ENCODE data around the gene NTN3.

DNA sequence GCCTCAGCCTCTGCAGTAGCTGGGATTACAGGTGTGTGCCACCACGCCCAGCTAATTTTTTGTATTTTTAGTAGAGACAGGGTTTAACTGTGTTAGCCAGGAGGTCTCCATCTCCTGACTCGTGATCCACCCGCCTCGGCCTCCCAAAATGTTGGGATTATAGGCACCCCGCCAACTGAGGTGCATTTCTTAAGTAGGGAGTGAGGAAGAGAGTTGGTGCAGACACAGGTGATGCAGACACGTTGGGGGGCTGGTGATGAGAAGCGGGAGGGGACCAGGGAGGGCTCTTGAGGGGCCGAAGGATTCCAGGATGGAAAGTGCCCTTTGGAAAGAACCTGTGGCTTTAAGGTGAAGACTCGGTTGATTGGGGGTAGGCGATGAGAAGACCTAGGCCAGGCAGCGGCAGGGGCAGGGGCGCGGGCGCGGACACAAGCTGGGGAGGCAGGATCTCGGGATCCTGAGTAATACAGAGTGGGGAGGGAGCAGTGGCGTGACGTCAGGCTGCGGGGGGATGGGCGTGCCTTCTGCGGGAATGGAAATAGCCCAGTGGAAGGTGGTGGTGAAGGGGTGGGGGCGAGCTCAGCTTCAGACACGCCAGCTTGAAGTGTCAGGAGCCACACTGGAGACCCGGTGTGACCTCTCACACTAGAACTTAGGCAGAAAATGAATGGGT is 40.2 kb downstream of the NTN3 start:
- no peak for TF ChIP-seq RFX5 (IDR thresholded peaks at IDR 0.05; ENCODE audit: low read depth, low read length)
- TF ChIP-seq, protein P1, sequence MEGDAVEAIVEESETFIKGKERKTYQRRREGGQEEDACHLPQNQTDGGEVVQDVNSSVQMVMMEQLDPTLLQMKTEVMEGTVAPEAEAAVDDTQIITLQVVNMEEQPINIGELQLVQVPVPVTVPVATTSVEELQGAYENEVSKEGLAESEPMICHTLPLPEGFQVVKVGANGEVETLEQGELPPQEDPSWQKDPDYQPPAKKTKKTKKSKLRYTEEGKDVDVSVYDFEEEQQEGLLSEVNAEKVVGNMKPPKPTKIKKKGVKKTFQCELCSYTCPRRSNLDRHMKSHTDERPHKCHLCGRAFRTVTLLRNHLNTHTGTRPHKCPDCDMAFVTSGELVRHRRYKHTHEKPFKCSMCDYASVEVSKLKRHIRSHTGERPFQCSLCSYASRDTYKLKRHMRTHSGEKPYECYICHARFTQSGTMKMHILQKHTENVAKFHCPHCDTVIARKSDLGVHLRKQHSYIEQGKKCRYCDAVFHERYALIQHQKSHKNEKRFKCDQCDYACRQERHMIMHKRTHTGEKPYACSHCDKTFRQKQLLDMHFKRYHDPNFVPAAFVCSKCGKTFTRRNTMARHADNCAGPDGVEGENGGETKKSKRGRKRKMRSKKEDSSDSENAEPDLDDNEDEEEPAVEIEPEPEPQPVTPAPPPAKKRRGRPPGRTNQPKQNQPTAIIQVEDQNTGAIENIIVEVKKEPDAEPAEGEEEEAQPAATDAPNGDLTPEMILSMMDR (conservative IDR thresholded peaks at IDR 0.05; ENCODE audit: low read depth, low read length) = no peak
- TF ChIP-seq POLR2A (IDR thresholded peaks at IDR 0.05; ENCODE audit: low read depth, low read length) = no peak
- TF ChIP-seq CEBPB (IDR thresholded peaks at IDR 0.05; ENCODE audit: low read depth, low read length) = no peak

All from IMR-90 (cell line).